Naive thymus-derived CD4-positive, alpha-beta T cell (primary cell): ENCODE measurements around the gene SPAG4. TPM values are rescaled to one million over a fixed set of nuclear protein-coding genes. Genes with fewer than 3 reads are reported as not detected.

Source experiments
- ATAC-seq: fragments of 150-1000 bp; cut with Tn5 transposase; 2 replicates; pipeline ENCODE4 v1.10.0; 2021; ENCODE audit warnings: mild to moderate bottlenecking, moderate library complexity
- CTCF ChIA-PET: fragments of 350-600 bp; sonication (Branson Sonifier 250); formaldehyde crosslinking; loops from one replicate; lab custom pipeline; 2021; ENCODE audit warnings: antibody characterized with exemption; lab: Charles Lee
- POLR2A ChIA-PET: fragments of 350-600 bp; sonication (Branson Sonifier 250); formaldehyde crosslinking; loops from one replicate; lab custom pipeline; 2021; ENCODE audit warnings: antibody characterized with exemption, inconsistent platforms; lab: Charles Lee
- DNase-seq, 9 donors: peaks; one replicate each; pipeline versions ENCODE4 v3.0.0 to v3.0.0-alpha.2; 2020 to 2022; ENCODE audit warnings: mixed read lengths in 1 of 9
- H3K27ac ChIP-seq: one replicate; pipeline ENCODE4 v1.7.0; 2013; ENCODE audit warnings: mild to moderate bottlenecking, low read depth, low read length, moderate library complexity
- H3K27me3 ChIP-seq, 2 donors: one replicate each; pipeline ENCODE4 v1.7.0; 2013; ENCODE audit warnings: low read length in 2 of 2, mild to moderate bottlenecking in 2 of 2, moderate library complexity in 2 of 2; ENCODE audit not compliant: control insufficient read depth in 2 of 2, insufficient read depth in 2 of 2
- H3K36me3 ChIP-seq, 3 experiments: 1 replicate in 2 of 3; 2 replicates in 1 of 3; pipeline ENCODE4 v1.7.0; 2013; ENCODE audit warnings: low read length in 3 of 3, mild to moderate bottlenecking in 3 of 3, moderate library complexity in 1 of 3; ENCODE audit not compliant: insufficient read depth in 3 of 3, control insufficient read depth in 2 of 3
- H3K4me1 ChIP-seq, 2 donors: one replicate each; pipeline ENCODE4 v1.7.0; 2013; ENCODE audit warnings: low read length in 2 of 2, mild to moderate bottlenecking in 2 of 2, moderate library complexity in 1 of 2; ENCODE audit not compliant: control insufficient read depth in 2 of 2, insufficient read depth in 2 of 2
- H3K4me3 ChIP-seq: 2 replicates; pipeline ENCODE4 v1.7.0; 2013; ENCODE audit warnings: mild to moderate bottlenecking, low read length
- H3K9me3 ChIP-seq, 3 experiments: 1 replicate in 2 of 3; 2 replicates in 1 of 3; pipeline ENCODE4 v1.7.0; 2013; ENCODE audit warnings: low read length in 3 of 3; ENCODE audit not compliant: control insufficient read depth in 2 of 3
- H3K27ac Mint-ChIP-seq, 9 donors: one replicate each; pipeline ENCODE4 v1.8.0; 2020 to 2022; ENCODE audit warnings: mixed read lengths in 9 of 9, mild to moderate bottlenecking in 8 of 9, moderate library complexity in 5 of 9, inconsistent platforms in 2 of 9
- H3K27me3 Mint-ChIP-seq, 5 donors: one replicate each; pipeline ENCODE4 v1.8.0; 2021 to 2022; ENCODE audit warnings: mixed read lengths in 5 of 5, mild to moderate bottlenecking in 1 of 5
- H3K36me3 Mint-ChIP-seq, 5 donors: one replicate each; pipeline ENCODE4 v1.8.0; 2020 to 2022; ENCODE audit warnings: mixed read lengths in 5 of 5, mild to moderate bottlenecking in 3 of 5, inconsistent platforms in 1 of 5
- H3K4me1 Mint-ChIP-seq, 7 donors: one replicate each; pipeline ENCODE4 v1.8.0; 2020 to 2022; ENCODE audit warnings: mixed read lengths in 7 of 7, mild to moderate bottlenecking in 3 of 7, inconsistent platforms in 1 of 7
- H3K4me3 Mint-ChIP-seq, 10 donors: one replicate each; pipeline ENCODE4 v1.8.0; 2020 to 2022; ENCODE audit warnings: mild to moderate bottlenecking in 10 of 10, mixed read lengths in 10 of 10, moderate library complexity in 6 of 10, inconsistent platforms in 2 of 10
- H3K9me3 Mint-ChIP-seq, 11 donors: one replicate each; pipeline ENCODE4 v1.8.0; 2020 to 2022; ENCODE audit warnings: mixed read lengths in 11 of 11, mild to moderate bottlenecking in 4 of 11, inconsistent platforms in 1 of 11, moderate library complexity in 1 of 11
- intact Hi-C, 2 donors: fragments of 100-400 bp; cut with micrococcal nuclease; formaldehyde crosslinking; loops; one replicate each; pipeline ENCODE4 v1.15.1; 2023
- polyA plus RNA-seq, 2 donors: library from polyadenylated mRNA; unstranded; fragments of 300-500 nt; fragmentation: Illumina TruSeq; gene quantifications; one replicate each; pipeline ENCODE4 v1.2.3, GENCODE V29; 2021
- total RNA-seq, 6 experiments: library from RNA in 5 of 6; stranded (reverse) in 5 of 6; gene quantifications; 1 replicate in 5 of 6; 2 replicates in 1 of 6; pipeline ENCODE4 v1.2.3 and lab custom pipeline; 2021 to 2026

Gene SPAG4
- total and polyA plus RNA-seq, 7 experiments from 2014 or later: 0.35 to 25.0 (median 2.7) TPM; not detected in 2

GRCh38 chr20:35602851-35603495, 12.7 kb upstream of the SPAG4 start:
- peaks cover 0 to 5% of the 10 kb centered on the region in 2 donors for H3K27me3 ChIP-seq
- Mint-ChIP-seq H3K4me1 (peaks cover 0 to 14% (median 6%) of the 10 kb centered on the region in 7 donors), H3K36me3 (no peaks in the 10 kb centered on the region), H3K27ac (peak overlapping the region in 2 of 9 donors; percentile 36 to 48), H3K27me3 (peaks cover 0 to 49% (median 5%) of the 10 kb centered on the region in 5 donors), H3K4me3 (peak overlapping the region in 7 of 10 donors; percentile 41 to 81 (median 47)), H3K9me3 (no peaks in the 10 kb centered on the region)
- POLR2A ChIA-PET: interaction anchor here (1.5 kb wide), 2 partner anchors 13 to 61 kb away, joined by 4 to 5 read pairs; partner anchors contain the start of genes CPNE1, RBM12 and SPAG4
- no peak overlapping the region for H3K27ac ChIP-seq
- H3K9me3 ChIP-seq: no peaks in the 10 kb centered on the region
- CTCF ChIA-PET: interaction anchor here (0.6 to 1.1 kb wide), 3 partner anchors 14 to 90 kb away, joined by 3 to 4 read pairs (median 3); no protein-coding TSS in a partner anchor
- intact Hi-C loops: loop anchor here in 1 of 2 donors (5.0 kb wide), 1 partner anchor 141 kb away; no protein-coding TSS in a partner anchor
- DNase-seq (no peak), ATAC-seq (no peak)
- peaks cover 5 to 6% of the 10 kb centered on the region in 2 donors for H3K4me1 ChIP-seq
- no peak overlapping the region for H3K4me3 ChIP-seq
- no peaks in the 10 kb centered on the region for H3K36me3 ChIP-seq

- DNase-seq (no peak), ATAC-seq (no peak)
- H3K27ac Mint-ChIP-seq: peak overlapping the region in 1 of 9 donors; percentile 48
- Histone ChIP-seq H3K27me3 (peaks cover 0 to 5% of the 10 kb centered on the region in 2 donors), H3K9me3 (no peaks in the 10 kb centered on the region), H3K4me3 (no peak overlapping the region), H3K4me1 (peaks cover 5 to 6% of the 10 kb centered on the region in 2 donors), H3K36me3 (no peaks in the 10 kb centered on the region), H3K27ac (no peak overlapping the region)
- H3K4me3 Mint-ChIP-seq: peak overlapping the region in 5 of 10 donors; percentile 40 to 81 (median 47)
- H3K4me1 Mint-ChIP-seq: peaks cover 0 to 14% (median 6%) of the 10 kb centered on the region in 7 donors
- ChIA-PET CTCF (interaction anchor here (0.6 to 1.7 kb wide), 4 partner anchors 15 to 168 kb away, joined by 3 to 6 read pairs (median 4); partner anchors contain the start of gene PHF20), POLR2A (interaction anchor here (1.2 to 1.7 kb wide), 3 partner anchors 12 to 139 kb away, joined by 3 to 5 read pairs (median 4); partner anchors contain the start of genes CPNE1, RBM12 and SPAG4)
- H3K27me3 Mint-ChIP-seq: peaks cover 0 to 42% (median 5%) of the 10 kb centered on the region in 5 donors
- intact Hi-C loops: loop anchor here in 1 of 2 donors (5.0 kb wide), 1 partner anchor 142 kb away; no protein-coding TSS in a partner anchor
- no peaks in the 10 kb centered on the region for H3K9me3 Mint-ChIP-seq
- H3K36me3 Mint-ChIP-seq: no peaks in the 10 kb centered on the region
Measured at GRCh38 chr20:35603695-35604448, 11.8 kb upstream of the SPAG4 start.

- Mint-ChIP-seq H3K27ac (no peak overlapping the region), H3K27me3 (peaks cover 0 to 37% (median 5%) of the 10 kb centered on the region in 5 donors), H3K36me3 (no peaks in the 10 kb centered on the region), H3K9me3 (no peaks in the 10 kb centered on the region), H3K4me3 (no peak overlapping the region), H3K4me1 (peaks cover 0 to 13% (median 5%) of the 10 kb centered on the region in 7 donors)
- H3K36me3 ChIP-seq: no peaks in the 10 kb centered on the region
- CTCF ChIA-PET: interaction anchor here (1.7 kb wide), 1 partner anchor 142 kb away, joined by 6 read pairs; no protein-coding TSS in a partner anchor
- no peak overlapping the region for H3K4me3 ChIP-seq
- H3K9me3 ChIP-seq: no peaks in the 10 kb centered on the region
- peaks cover 0 to 5% of the 10 kb centered on the region in 2 donors for H3K27me3 ChIP-seq
- H3K4me1 ChIP-seq: peaks cover 5 to 6% of the 10 kb centered on the region in 2 donors
- ATAC-seq (no peak), DNase-seq (no peak)
- H3K27ac ChIP-seq: no peak overlapping the region
- POLR2A ChIA-PET: interaction anchor here (0.6 to 1.7 kb wide), 4 partner anchors 11 to 151 kb away, joined by 3 to 4 read pairs (median 3); partner anchors contain the start of gene SPAG4
- intact Hi-C loops: loop anchor here in 1 of 2 donors (5.0 kb wide), 1 partner anchor 142 kb away; no protein-coding TSS in a partner anchor
Measured at GRCh38 chr20:35604449-35604747, 11.2 kb upstream of the SPAG4 start.

- intact Hi-C loops: no loop called here
Measured at GRCh38 chr20:35606127-35606526, 9.5 kb upstream of the SPAG4 start.

GRCh38 chr20:35607003-35607735, 8.5 kb upstream of the SPAG4 start:
- peaks cover 0 to 4% (median 0%) of the 10 kb centered on the region in 7 donors for H3K4me1 Mint-ChIP-seq
- no peaks in the 10 kb centered on the region for H3K36me3 Mint-ChIP-seq
- H3K9me3 Mint-ChIP-seq: no peaks in the 10 kb centered on the region
- no peak for DNase-seq
- POLR2A ChIA-PET: interaction anchor here (0.6 kb wide), 1 partner anchor 24 kb away, joined by 3 read pairs; no protein-coding TSS in a partner anchor
- Histone ChIP-seq H3K4me1 (peaks cover 1 to 3% of the 10 kb centered on the region in 2 donors), H3K9me3 (no peaks in the 10 kb centered on the region), H3K4me3 (no peak overlapping the region), H3K36me3 (no peaks in the 10 kb centered on the region), H3K27ac (no peak overlapping the region), H3K27me3 (no peaks in the 10 kb centered on the region)
- no peak overlapping the region for H3K27ac Mint-ChIP-seq
- no peak for ATAC-seq
- intact Hi-C loops: no loop called here
- CTCF ChIA-PET: interaction anchor here (0.6 kb wide), 1 partner anchor 56 kb away, joined by 3 read pairs; no protein-coding TSS in a partner anchor
- H3K27me3 Mint-ChIP-seq: peaks cover 0 to 17% (median 0%) of the 10 kb centered on the region in 5 donors
- H3K4me3 Mint-ChIP-seq: no peak overlapping the region

More at GRCh38 chr20:35606127-35606526, 9.5 kb upstream of the SPAG4 start:
- ChIA-PET POLR2A (no interaction called here), CTCF (interaction anchor here (1.2 to 1.3 kb wide), 2 partner anchors 8 to 10 kb away, joined by 3 to 5 read pairs; partner anchors contain the start of gene SPAG4)
- ATAC-seq (no peak), DNase-seq (no peak)
- H3K36me3 ChIP-seq: no peaks in the 10 kb centered on the region
- Mint-ChIP-seq H3K36me3 (no peaks in the 10 kb centered on the region), H3K27me3 (peaks cover 0 to 22% (median 0%) of the 10 kb centered on the region in 5 donors), H3K4me3 (no peak overlapping the region), H3K27ac (no peak overlapping the region), H3K4me1 (peaks cover 0 to 9% (median 4%) of the 10 kb centered on the region in 7 donors), H3K9me3 (no peaks in the 10 kb centered on the region)
- peaks cover 0 to under 1% of the 10 kb centered on the region in 2 donors for H3K27me3 ChIP-seq
- no peak overlapping the region for H3K4me3 ChIP-seq
- no peaks in the 10 kb centered on the region for H3K9me3 ChIP-seq
- H3K4me1 ChIP-seq: peaks cover 5 to 6% of the 10 kb centered on the region in 2 donors
- no peak overlapping the region for H3K27ac ChIP-seq
